K562 (cell line): Measurements from ENCODE around the gene DCAF4. TPM values are rescaled to one million over a fixed set of nuclear protein-coding genes. Genes with fewer than 3 reads are reported as not detected.
A peak's percentile ranks its signal among the peaks of the same experiment; 100 is the strongest.

Experiments used
- ATAC-seq: fragments of 200-7000 bp; cut with Tn5 transposase; 3 replicates; pipeline ENCODE4 v1.9.1; 2020; ENCODE audit warnings: moderate library complexity
- BruUV-seq: library from RNA; stranded (reverse); fragments of 400-500 nt; replicated peaks from 2 replicates; lab custom pipeline; 2021; lab: Mats Ljungman, UMichigan
- CTCF ChIA-PET: fragments of 300-600 bp; formaldehyde crosslinking; extraction: SDS; loops from one replicate; lab custom pipeline; 2021; ENCODE audit warnings: low intra/inter-chr PET ratio; lab: Yijun Ruan, JAX
- POLR2A ChIA-PET: fragments of 300-600, 350-650 bp; sonication (Branson Sonifier 250); formaldehyde crosslinking; extraction: SDS; loops from one replicate; lab custom pipeline; 2021; ENCODE audit warnings: antibody characterized with exemption, inconsistent platforms; lab: Yijun Ruan, JAX
- DNase-seq, 4 experiments: peaks; one replicate each; pipeline versions ENCODE4 v3.0.0 to v3.0.0-alpha.2; 2011 to 2018; ENCODE audit warnings: low spot score in 3 of 4, mixed read lengths in 3 of 4; ENCODE audit errors: extremely low read depth in 1 of 4
- FAIRE-seq: peaks from 2 replicates; lab custom pipeline; 2011; peaks lifted over from hg19 to GRCh38; lab: Jason Lieb, UNC
- H2AFZ ChIP-seq: 2 replicates; pipeline ENCODE4 v1.6.0; 2011; ENCODE audit warnings: low read depth, low read length, control low read depth, inconsistent platforms
- H3K27ac ChIP-seq: fragments of 200-600 bp; 3 replicates; pipeline ENCODE4 v1.8.0; 2011; ENCODE audit warnings: low read depth, mild to moderate bottlenecking, control low read depth, inconsistent platforms, low read length, moderate library complexity, mixed read lengths; ENCODE audit errors: extremely low read depth
- H3K27me3 ChIP-seq, 2 experiments: fragments of 300-600 bp in 1 of 2; 2 replicates in 1 of 2; 3 replicates in 1 of 2; pipeline versions ENCODE4 v1.6.0 to v1.8.0; 2011; ENCODE audit warnings: inconsistent platforms in 2 of 2, low read length in 2 of 2, mild to moderate bottlenecking in 1 of 2, mixed read lengths in 1 of 2, moderate library complexity in 1 of 2; ENCODE audit not compliant: control insufficient read depth in 2 of 2, insufficient read depth in 2 of 2
- H3K36me3 ChIP-seq: fragments of 300-600 bp; 3 replicates; pipeline ENCODE4 v1.8.0; 2011; ENCODE audit warnings: mild to moderate bottlenecking, low read length, inconsistent platforms; ENCODE audit not compliant: control insufficient read depth, insufficient read depth
- H3K4me1 ChIP-seq, 2 experiments: fragments of 200-600 bp in 1 of 2; replicated peaks in 1 of 2; 2 replicates in 1 of 2; 3 replicates in 1 of 2; pipeline versions ENCODE4 v1.5.1 to v1.8.0; 2011; ENCODE audit warnings: inconsistent platforms in 2 of 2, low read length in 2 of 2, mild to moderate bottlenecking in 1 of 2, mixed read lengths in 1 of 2, moderate library complexity in 1 of 2; ENCODE audit not compliant: control insufficient read depth in 2 of 2, insufficient read depth in 2 of 2
- H3K4me2 ChIP-seq: 2 replicates; pipeline ENCODE4 v1.6.1; 2011; ENCODE audit warnings: low read length, control low read depth, inconsistent platforms, mixed read lengths; ENCODE audit not compliant: insufficient read depth
- H3K4me3 ChIP-seq: fragments of 200-600 bp; sonication (generic), shearing (Covaris generic); 2 replicates; pipeline ENCODE4 v1.5.1; 2016; ENCODE audit warnings: control low read depth, inconsistent platforms
- H3K79me2 ChIP-seq: fragments of 200-600 bp; 3 replicates; pipeline ENCODE4 v1.8.0; 2011; ENCODE audit warnings: low read length, inconsistent platforms; ENCODE audit not compliant: control insufficient read depth, insufficient read depth
- H3K9ac ChIP-seq, 2 experiments: 2 replicates each; pipeline versions ENCODE4 v1.6.0 to v1.6.1; 2011; ENCODE audit warnings: low read depth in 2 of 2, low read length in 2 of 2, control low read depth in 1 of 2, inconsistent platforms in 1 of 2, mild to moderate bottlenecking in 1 of 2, mixed read lengths in 1 of 2; ENCODE audit not compliant: insufficient read depth in 1 of 2
- H3K9me1 ChIP-seq: one replicate; pipeline ENCODE4 v1.6.0; 2011; ENCODE audit warnings: inconsistent platforms, mild to moderate bottlenecking, low read length, moderate library complexity; ENCODE audit not compliant: control insufficient read depth, insufficient read depth
- H3K9me3 ChIP-seq: replicated peaks from 2 replicates; pipeline ENCODE4 v1.5.1; 2011; ENCODE audit warnings: low read depth, low read length, inconsistent platforms; ENCODE audit not compliant: control insufficient read depth, insufficient read depth
- H4K20me1 ChIP-seq: replicated peaks from 2 replicates; pipeline ENCODE4 v1.6.1; 2011; ENCODE audit warnings: low read length, inconsistent platforms, mixed read lengths; ENCODE audit not compliant: control insufficient read depth, insufficient read depth
- ADNP ChIP-seq: fragments of 200-800 bp; sonication (Bioruptor generic); IDR thresholded peaks from 2 replicates; pipeline ENCODE4 v1.6.1; 2016; ENCODE audit warnings: missing genetic modification characterization, missing compliant biosample characterization
- ELF1 ChIP-seq: fragments of 200-800 bp; sonication (Bioruptor generic); IDR thresholded peaks from 2 replicates; pipeline ENCODE4 v1.6.1; 2016; ENCODE audit warnings: missing genetic modification characterization, missing compliant biosample characterization
- ESRRB ChIP-seq: fragments of 250-450 bp; sonication (Bioruptor Pico); IDR thresholded peaks from 2 replicates; pipeline ENCODE4 v1.5.0; 2020; ENCODE audit warnings: mild to moderate bottlenecking, moderate library complexity, borderline replicate concordance
- ETV1 ChIP-seq: fragments of 450-650 bp; conservative IDR thresholded peaks from 2 replicates; pipeline ENCODE4 v1.6.1; 2016; ENCODE audit warnings: missing genetic modification characterization, control low read depth, low read depth, missing compliant biosample characterization
- NCOA4 ChIP-seq: fragments of 450-650 bp; IDR thresholded peaks from 2 replicates; pipeline ENCODE4 v1.6.1; 2018; ENCODE audit warnings: mild to moderate bottlenecking; ENCODE audit not compliant: partially characterized antibody
- SP1 ChIP-seq: sonication (generic); formaldehyde crosslinking; IDR thresholded peaks from 2 replicates; pipeline ENCODE4 v1.8.1; 2022; ENCODE audit warnings: mild to moderate bottlenecking, missing genetic modification reagents
- TRIM24 ChIP-seq, 2 experiments: fragments of 450-650 bp; IDR thresholded peaks; 2 replicates each; pipeline ENCODE4 v1.6.1; 2016
- WGBS: fragments of 100-300 bp; shearing (Covaris generic); methylation state at CpG from one replicate; pipeline ENCODE4 v1.1.6; 2016; ENCODE audit warnings: low coverage, mixed read lengths; ENCODE audit not compliant: insufficient coverage; ENCODE audit errors: missing lambda C conversion rate; 5-methylcytosine and 5-hydroxymethylcytosine counted together
- in situ Hi-C: fragments of 300-500 bp; cut with MboI; formaldehyde crosslinking; loops from 4 replicates; pipeline ENCODE4 v1.15.0; 2018; ENCODE audit warnings: inconsistent platforms, mixed read lengths
- intact Hi-C: fragments of 100-400 bp; cut with micrococcal nuclease; formaldehyde crosslinking; loops from 2 replicates; pipeline ENCODE4 v1.14.2; 2022
- polyA plus RNA-seq, 8 experiments: library from polyadenylated mRNA; depleted of rRNA in 4 of 8; stranded (reverse) in 5 of 8; unstranded in 3 of 8; fragments of >200 nt; fragmentation: Nextera tagmentation in 2 of 8; fragmentation: Illumina TruSeq in 1 of 8; extraction: Ambion mirVana in 2 of 8; extraction: Trizol in 1 of 8; gene quantifications; 2 replicates each; pipeline versions ENCODE4 v1.2.1 to v1.2.3, GENCODE V29; 2011 to 2014; ENCODE audit warnings: inconsistent platforms in 1 of 8, missing spikeins in 1 of 8
- total RNA-seq, 7 experiments: library from RNA; depleted of rRNA in 6 of 7; stranded (reverse); fragments of >200 nt in 6 of 7; fragmentation: Illumina TruSeq in 2 of 7; extraction: Trizol in 2 of 7; gene quantifications; 2 replicates each; pipeline versions ENCODE4 v1.2.1 to v1.2.3, GENCODE V29; 2011 to 2021; ENCODE audit warnings: low replicate concordance in 1 of 7
- TF ChIP-seq, protein P1 (sequence below): fragments of 450-650 bp; formaldehyde crosslinking; IDR thresholded peaks from 2 replicates; pipeline ENCODE4 v1.4.0; 2022; ENCODE audit warnings: mild to moderate bottlenecking, moderate library complexity
- TF ChIP-seq, protein P2 (sequence below), 2 experiments: IDR thresholded peaks in 1 of 2; conservative IDR thresholded peaks in 1 of 2; 2 replicates each; pipeline ENCODE4 v1.6.1; 2016; ENCODE audit warnings: low read depth in 2 of 2, mild to moderate bottlenecking in 1 of 2, missing compliant biosample characterization in 1 of 2, missing genetic modification characterization in 1 of 2, moderate library complexity in 1 of 2
- TF ChIP-seq, protein P3 (sequence below): IDR thresholded peaks from 2 replicates; pipeline ENCODE4 v1.6.1; 2012; ENCODE audit warnings: low read depth, low read length, improper control_type of control experiment, borderline replicate concordance
- TF ChIP-seq, protein P4 (sequence below): IDR thresholded peaks from 3 replicates; pipeline ENCODE4 v1.6.1; 2011; ENCODE audit warnings: borderline replicate concordance, mild to moderate bottlenecking, moderate library complexity; ENCODE audit not compliant: insufficient read length; ENCODE audit errors: extremely low read depth

The DCAF4 gene
- total and polyA plus RNA-seq, 9 of the 15 experiments (the other 6 are each of a cell fraction or from before 2014, with no cell fraction given) = 2.7 to 49.2 (median 22.9) TPM

DNA sequence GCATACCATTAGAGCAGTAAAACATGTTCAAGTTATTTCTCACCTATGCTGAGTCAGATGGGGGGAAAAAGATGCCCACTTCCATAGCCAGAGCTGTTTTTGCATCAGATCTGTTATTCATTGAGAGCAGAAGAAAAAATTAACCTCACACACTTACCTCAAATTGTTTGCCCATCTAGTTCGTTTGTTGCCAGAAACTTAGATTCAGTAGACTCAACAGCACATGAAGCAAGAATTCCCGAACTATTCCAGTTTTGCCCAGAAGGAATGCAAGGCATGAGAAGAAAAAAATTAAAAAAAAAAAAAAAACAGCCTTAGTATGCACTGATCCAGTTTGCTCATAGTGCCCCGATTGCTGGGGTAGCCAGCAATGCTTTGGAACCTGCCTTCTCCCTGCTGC, 19.9 kb upstream of the DCAF4 start (continued):
- TF ChIP-seq, protein P1, sequence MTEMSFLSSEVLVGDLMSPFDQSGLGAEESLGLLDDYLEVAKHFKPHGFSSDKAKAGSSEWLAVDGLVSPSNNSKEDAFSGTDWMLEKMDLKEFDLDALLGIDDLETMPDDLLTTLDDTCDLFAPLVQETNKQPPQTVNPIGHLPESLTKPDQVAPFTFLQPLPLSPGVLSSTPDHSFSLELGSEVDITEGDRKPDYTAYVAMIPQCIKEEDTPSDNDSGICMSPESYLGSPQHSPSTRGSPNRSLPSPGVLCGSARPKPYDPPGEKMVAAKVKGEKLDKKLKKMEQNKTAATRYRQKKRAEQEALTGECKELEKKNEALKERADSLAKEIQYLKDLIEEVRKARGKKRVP (CRISPR knock-in tag) = no peak

DNA sequence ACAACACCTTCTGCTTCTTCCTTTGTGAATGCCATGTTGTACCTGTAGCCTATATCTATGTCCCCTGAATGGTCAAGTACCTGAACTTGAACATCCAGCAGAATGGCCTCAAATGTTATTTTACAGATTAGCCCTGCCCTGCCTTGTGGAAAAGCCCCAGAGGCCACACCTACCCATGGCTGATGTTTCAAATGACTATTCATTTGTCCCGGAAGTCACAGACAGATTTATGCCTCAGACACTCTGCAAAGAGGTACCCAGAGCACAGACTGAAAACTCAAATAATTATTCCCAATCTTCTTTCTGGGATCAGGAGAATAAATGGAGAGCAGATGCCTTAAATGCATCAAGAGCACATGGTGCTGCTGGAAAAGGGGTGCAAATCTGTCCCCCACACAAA, 19.4 kb upstream of the DCAF4 start:
- in situ Hi-C loops = loop anchor here (5.0 kb wide), 1 partner anchor 395 kb away; no protein-coding TSS in a partner anchor
- no peaks in the 10 kb centered on the region for H4K20me1 ChIP-seq
- DNase-seq (peak in 2 of 4 experiments; percentile 43 to 62), FAIRE-seq (no peak), ATAC-seq (peak; percentile 80)
- WGBS = 0% methylated on average over 1 of the region's 1 CpG
- no peaks in the 10 kb centered on the region for H3K79me2 ChIP-seq
- POLR2A ChIA-PET = no interaction called here
- no peaks in the 10 kb centered on the region for H3K36me3 ChIP-seq
- no peaks in the 10 kb centered on the region for H3K9me1 ChIP-seq
- H3K9me3 ChIP-seq = no peaks in the 10 kb centered on the region
- peak overlapping the region; percentile 83 for H2AFZ ChIP-seq
- CTCF ChIA-PET = interaction anchor here (0.6 kb wide), 1 partner anchor 240 kb away, joined by 3 read pairs; no protein-coding TSS in a partner anchor
- intact Hi-C loops = loop anchor here (10.0 kb wide), 1 partner anchor 172 kb away; no protein-coding TSS in a partner anchor
- peak overlapping the region; percentile 53 for H3K4me2 ChIP-seq
- peak overlapping the region; percentile 92 for H3K27ac ChIP-seq
- peak overlapping the region; percentile 65 to 82 for H3K9ac ChIP-seq
- H3K4me1 ChIP-seq = peaks cover 9 to 26% of the 10 kb centered on the region in 2 experiments
- no peaks in the 10 kb centered on the region for H3K27me3 ChIP-seq
- H3K4me3 ChIP-seq = no peak overlapping the region
- BruUV-seq = no TSS peak
- no peak for TF ChIP-seq ESRRB (CRISPR knock-in tag)
- TF ChIP-seq, protein P2, sequence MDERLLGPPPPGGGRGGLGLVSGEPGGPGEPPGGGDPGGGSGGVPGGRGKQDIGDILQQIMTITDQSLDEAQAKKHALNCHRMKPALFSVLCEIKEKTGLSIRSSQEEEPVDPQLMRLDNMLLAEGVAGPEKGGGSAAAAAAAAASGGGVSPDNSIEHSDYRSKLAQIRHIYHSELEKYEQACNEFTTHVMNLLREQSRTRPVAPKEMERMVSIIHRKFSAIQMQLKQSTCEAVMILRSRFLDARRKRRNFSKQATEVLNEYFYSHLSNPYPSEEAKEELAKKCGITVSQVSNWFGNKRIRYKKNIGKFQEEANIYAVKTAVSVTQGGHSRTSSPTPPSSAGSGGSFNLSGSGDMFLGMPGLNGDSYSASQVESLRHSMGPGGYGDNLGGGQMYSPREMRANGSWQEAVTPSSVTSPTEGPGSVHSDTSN (CRISPR knock-in tag; IDR thresholded peaks at IDR 0.05; ENCODE audit: low read depth) = no peak
- TF ChIP-seq, protein P2 (tag; conservative IDR thresholded peaks at IDR 0.05; ENCODE audit: low read depth) = peak; percentile 71
- no peak for TF ChIP-seq TRIM24 (IDR thresholded peaks at IDR 0.05)
- TF ChIP-seq, protein P3, sequence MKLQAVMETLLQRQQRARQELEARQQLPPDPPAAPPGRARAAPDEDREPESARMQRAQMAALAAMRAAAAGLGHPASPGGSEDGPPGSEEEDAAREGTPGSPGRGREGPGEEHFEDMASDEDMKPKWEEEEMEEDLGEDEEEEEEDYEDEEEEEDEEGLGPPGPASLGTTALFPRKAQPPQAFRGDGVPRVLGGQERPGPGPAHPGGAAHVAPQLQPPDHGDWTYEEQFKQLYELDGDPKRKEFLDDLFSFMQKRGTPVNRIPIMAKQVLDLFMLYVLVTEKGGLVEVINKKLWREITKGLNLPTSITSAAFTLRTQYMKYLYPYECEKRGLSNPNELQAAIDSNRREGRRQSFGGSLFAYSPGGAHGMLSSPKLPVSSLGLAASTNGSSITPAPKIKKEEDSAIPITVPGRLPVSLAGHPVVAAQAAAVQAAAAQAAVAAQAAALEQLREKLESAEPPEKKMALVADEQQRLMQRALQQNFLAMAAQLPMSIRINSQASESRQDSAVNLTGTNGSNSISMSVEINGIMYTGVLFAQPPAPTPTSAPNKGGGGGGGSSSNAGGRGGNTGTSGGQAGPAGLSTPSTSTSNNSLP = no peak
- TF ChIP-seq ADNP (tag) = 0 out of 2 replicates have a peak, but pooled peaks have one; percentile 14
- TF ChIP-seq, protein P4, sequence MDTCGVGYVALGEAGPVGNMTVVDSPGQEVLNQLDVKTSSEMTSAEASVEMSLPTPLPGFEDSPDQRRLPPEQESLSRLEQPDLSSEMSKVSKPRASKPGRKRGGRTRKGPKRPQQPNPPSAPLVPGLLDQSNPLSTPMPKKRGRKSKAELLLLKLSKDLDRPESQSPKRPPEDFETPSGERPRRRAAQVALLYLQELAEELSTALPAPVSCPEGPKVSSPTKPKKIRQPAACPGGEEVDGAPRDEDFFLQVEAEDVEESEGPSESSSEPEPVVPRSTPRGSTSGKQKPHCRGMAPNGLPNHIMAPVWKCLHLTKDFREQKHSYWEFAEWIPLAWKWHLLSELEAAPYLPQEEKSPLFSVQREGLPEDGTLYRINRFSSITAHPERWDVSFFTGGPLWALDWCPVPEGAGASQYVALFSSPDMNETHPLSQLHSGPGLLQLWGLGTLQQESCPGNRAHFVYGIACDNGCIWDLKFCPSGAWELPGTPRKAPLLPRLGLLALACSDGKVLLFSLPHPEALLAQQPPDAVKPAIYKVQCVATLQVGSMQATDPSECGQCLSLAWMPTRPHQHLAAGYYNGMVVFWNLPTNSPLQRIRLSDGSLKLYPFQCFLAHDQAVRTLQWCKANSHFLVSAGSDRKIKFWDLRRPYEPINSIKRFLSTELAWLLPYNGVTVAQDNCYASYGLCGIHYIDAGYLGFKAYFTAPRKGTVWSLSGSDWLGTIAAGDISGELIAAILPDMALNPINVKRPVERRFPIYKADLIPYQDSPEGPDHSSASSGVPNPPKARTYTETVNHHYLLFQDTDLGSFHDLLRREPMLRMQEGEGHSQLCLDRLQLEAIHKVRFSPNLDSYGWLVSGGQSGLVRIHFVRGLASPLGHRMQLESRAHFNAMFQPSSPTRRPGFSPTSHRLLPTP = no peak
- TF ChIP-seq NCOA4 = no peak
- peak; percentile 66; the same call in 1 of the 2 replicates for TF ChIP-seq ELF1 (tag)
- 0 out of 2 replicates have a peak, but pooled peaks have one; percentile 9 for TF ChIP-seq SP1 (CRISPR knock-in tag)
- peak; percentile 72 for TF ChIP-seq ETV1
